Progenitor cell of endocrine pancreas (in vitro differentiated cells): ENCODE measurements around the gene OCRL. TPM values are rescaled to one million over a fixed set of nuclear protein-coding genes. Genes with fewer than 3 reads are reported as not detected.

Experiments
- DNase-seq: peaks from one replicate; pipeline ENCODE4 v3.0.0; 2021; ENCODE audit warnings: low spot score; ENCODE audit not compliant: unreplicated experiment
- H3K27ac Mint-ChIP-seq: 2 replicates; pipeline ENCODE4 v1.8.0; 2021; ENCODE audit warnings: mild to moderate bottlenecking, moderate library complexity, mixed read lengths
- H3K27me3 Mint-ChIP-seq: 2 replicates; pipeline ENCODE4 v1.8.0; 2021; ENCODE audit warnings: mixed read lengths
- H3K36me3 Mint-ChIP-seq: 2 replicates; pipeline ENCODE4 v1.8.0; 2022; ENCODE audit warnings: mixed read lengths; ENCODE audit not compliant: insufficient read depth
- H3K4me1 Mint-ChIP-seq: 2 replicates; pipeline ENCODE4 v1.8.0; 2021; ENCODE audit warnings: low read depth, mixed read lengths
- H3K4me3 Mint-ChIP-seq: 2 replicates; pipeline ENCODE4 v1.8.0; 2021; ENCODE audit warnings: low read depth, mild to moderate bottlenecking, moderate library complexity, mixed read lengths
- H3K9me3 Mint-ChIP-seq: 2 replicates; pipeline ENCODE4 v1.8.0; 2021; ENCODE audit warnings: low read depth, mixed read lengths
- total RNA-seq: library from RNA; stranded (reverse); gene quantifications from 2 replicates; pipeline ENCODE4 v1.2.1, GENCODE V29; 2021
- TF ChIP-seq, protein P1 (sequence below): fragments of 200-600 bp; sonication (generic); IDR thresholded peaks from one replicate; pipeline ENCODE4 v1.5.0; 2021; ENCODE audit warnings: antibody characterized with exemption, mild to moderate bottlenecking; ENCODE audit not compliant: unreplicated experiment

The OCRL gene
- total RNA-seq, 1 donor from 2014 or later: 57.2 TPM

DNA sequence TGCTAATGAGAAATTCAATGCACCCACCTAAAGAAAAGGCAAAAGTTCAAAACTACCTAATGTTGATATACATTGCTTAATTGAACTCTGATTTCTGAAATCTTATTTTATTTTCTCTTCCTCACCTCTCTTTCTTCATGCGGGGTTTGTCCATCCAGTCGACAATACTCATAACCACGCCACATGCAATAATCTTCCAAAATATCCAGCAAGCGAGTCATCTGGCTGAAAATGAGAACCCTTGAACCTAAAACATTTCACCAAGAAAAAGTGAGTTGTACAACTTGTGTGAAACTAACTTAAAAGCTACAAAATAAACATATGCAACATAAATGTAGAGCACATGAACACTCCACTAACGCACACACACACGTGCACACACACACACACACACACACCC lies 43.4 kb upstream of the OCRL start:
- Mint-ChIP-seq H3K36me3 (peaks cover 25% of the 10 kb centered on the region), H3K27me3 (no peaks in the 10 kb centered on the region), H3K9me3 (no peaks in the 10 kb centered on the region), H3K27ac (no peak overlapping the region), H3K4me1 (no peaks in the 10 kb centered on the region), H3K4me3 (no peak overlapping the region)
- TF ChIP-seq, protein P1, sequence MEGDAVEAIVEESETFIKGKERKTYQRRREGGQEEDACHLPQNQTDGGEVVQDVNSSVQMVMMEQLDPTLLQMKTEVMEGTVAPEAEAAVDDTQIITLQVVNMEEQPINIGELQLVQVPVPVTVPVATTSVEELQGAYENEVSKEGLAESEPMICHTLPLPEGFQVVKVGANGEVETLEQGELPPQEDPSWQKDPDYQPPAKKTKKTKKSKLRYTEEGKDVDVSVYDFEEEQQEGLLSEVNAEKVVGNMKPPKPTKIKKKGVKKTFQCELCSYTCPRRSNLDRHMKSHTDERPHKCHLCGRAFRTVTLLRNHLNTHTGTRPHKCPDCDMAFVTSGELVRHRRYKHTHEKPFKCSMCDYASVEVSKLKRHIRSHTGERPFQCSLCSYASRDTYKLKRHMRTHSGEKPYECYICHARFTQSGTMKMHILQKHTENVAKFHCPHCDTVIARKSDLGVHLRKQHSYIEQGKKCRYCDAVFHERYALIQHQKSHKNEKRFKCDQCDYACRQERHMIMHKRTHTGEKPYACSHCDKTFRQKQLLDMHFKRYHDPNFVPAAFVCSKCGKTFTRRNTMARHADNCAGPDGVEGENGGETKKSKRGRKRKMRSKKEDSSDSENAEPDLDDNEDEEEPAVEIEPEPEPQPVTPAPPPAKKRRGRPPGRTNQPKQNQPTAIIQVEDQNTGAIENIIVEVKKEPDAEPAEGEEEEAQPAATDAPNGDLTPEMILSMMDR: no peak
- DNase-seq: no peak

DNA sequence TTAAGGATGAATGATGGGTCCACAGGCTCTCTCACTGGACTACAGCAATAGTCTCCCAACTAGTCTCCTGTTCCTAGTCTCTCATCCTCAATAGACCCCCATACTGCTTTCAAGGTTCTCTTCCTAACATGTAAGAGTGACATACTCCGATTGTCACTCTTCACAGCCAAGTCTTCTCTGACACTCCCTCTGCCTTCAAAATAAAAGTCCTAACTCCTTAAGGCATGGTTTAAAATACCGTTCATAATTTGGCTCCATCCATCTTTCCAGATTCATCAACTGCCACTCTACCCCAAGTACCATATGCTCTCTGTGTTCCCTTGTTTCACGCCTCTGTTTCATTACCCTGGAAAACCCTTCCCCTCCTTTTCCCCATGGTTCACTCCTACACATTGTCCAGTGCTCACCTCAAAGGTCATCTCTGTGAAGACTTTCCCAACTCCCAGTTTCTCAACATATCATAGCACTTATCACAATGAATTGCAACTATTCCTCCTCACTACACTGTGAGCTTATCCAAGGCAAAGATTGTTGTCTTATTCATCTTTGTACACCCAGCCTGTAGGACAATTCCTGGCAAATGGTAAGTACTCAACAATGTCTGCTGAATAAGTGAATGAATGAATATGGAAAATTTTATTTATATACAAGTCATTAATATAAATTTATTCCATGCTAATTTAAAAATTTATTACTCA lies 42.8 kb upstream of the OCRL start:
- H3K4me3 Mint-ChIP-seq: no peak overlapping the region
- no peak for DNase-seq
- H3K4me1 Mint-ChIP-seq: no peaks in the 10 kb centered on the region
- H3K36me3 Mint-ChIP-seq: peaks cover 30% of the 10 kb centered on the region
- no peak overlapping the region for H3K27ac Mint-ChIP-seq
- no peaks in the 10 kb centered on the region for H3K27me3 Mint-ChIP-seq
- TF ChIP-seq, protein P1: no peak
- H3K9me3 Mint-ChIP-seq: no peaks in the 10 kb centered on the region

DNA sequence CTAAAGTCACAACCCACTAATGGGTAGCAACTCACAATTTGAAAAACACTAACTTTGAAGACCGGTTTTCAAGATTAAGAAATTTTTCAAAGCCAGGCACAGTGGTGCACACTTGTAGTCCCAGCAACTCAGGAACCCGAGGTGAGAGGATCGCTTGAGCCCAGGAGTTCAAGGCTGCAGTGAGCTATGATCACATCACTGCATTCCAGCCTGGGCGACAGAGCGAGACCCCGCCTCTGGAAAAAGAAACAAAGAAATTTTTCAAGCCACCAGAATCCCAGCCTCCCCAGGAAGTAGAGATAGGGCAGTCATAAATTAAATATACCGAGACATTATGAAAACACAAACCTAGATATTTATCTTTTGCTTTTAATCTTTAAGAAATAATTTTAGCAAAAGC lies 29.7 kb upstream of the OCRL start:
- Mint-ChIP-seq H3K4me1 (peaks cover 17% of the 10 kb centered on the region), H3K36me3 (peaks cover 45% of the 10 kb centered on the region), H3K9me3 (no peaks in the 10 kb centered on the region), H3K27me3 (no peaks in the 10 kb centered on the region), H3K4me3 (peak overlapping the region; percentile 36), H3K27ac (peak overlapping the region; percentile 86)
- no peak for DNase-seq
- TF ChIP-seq, protein P1: no peak

DNA sequence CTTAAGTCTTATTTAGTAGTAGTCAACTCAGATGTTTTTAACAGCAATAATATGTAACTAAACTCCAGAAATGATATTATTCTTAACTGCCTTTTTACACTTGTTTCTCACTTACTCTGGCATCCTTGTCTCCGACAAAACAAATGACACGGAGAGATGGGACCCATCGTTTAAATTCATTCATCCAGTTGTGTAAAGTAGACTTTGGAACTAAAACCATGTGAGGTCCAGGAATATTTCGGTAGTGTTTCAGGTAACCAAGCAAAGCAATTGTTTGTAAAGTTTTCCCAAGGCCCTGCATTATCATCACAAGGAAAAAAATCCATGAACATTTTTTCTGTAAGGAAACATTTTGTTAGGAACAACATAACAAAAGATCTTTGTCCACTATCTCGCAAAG lies 28.4 kb upstream of the OCRL start:
- TF ChIP-seq, protein P1: no peak
- peaks cover 43% of the 10 kb centered on the region for H3K36me3 Mint-ChIP-seq
- H3K4me3 Mint-ChIP-seq: no peak overlapping the region
- no peak for DNase-seq
- H3K27ac Mint-ChIP-seq: peak overlapping the region; percentile 92
- no peaks in the 10 kb centered on the region for H3K27me3 Mint-ChIP-seq
- H3K4me1 Mint-ChIP-seq: peaks cover 17% of the 10 kb centered on the region
- no peaks in the 10 kb centered on the region for H3K9me3 Mint-ChIP-seq

DNA sequence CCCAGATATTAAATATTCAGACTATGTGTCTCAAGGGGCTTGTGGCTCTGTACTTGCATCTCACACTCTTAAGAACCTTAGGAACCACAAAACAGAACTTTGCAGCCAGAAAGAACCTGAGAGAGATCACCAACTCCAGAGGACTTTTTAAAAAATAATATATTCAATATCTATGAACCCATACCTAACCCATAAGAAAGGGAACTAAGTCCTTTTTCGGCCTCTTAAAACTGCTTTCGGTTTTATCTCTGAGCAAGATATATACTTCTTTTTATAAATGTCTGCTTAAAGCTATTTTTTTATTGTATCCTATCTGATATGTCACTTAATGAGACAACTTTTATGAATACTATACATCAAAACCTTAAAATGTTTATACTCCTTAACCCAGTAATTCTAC lies 27.6 kb upstream of the OCRL start:
- H3K36me3 Mint-ChIP-seq: peaks cover 38% of the 10 kb centered on the region
- H3K27me3 Mint-ChIP-seq: no peaks in the 10 kb centered on the region
- DNase-seq: no peak
- H3K4me3 Mint-ChIP-seq: no peak overlapping the region
- peaks cover 17% of the 10 kb centered on the region for H3K4me1 Mint-ChIP-seq
- peak overlapping the region; percentile 92 for H3K27ac Mint-ChIP-seq
- TF ChIP-seq, protein P1: no peak
- no peaks in the 10 kb centered on the region for H3K9me3 Mint-ChIP-seq
